GM21390 (cell line): ENCODE data around the gene ECSCR.

Experiments
- ATAC-seq: cut with Tn5 transposase; IDR thresholded peaks from one replicate; pipeline ENCODE4 v1.9.1; 2021; ENCODE audit not compliant: unreplicated experiment

The ECSCR gene

GRCh38 chr5:139474890-139475791, 12.6 kb upstream of the ECSCR start:
- ATAC-seq = no peak

GRCh38 chr5:139473565-139473964, 11.0 kb upstream of the ECSCR start:
- ATAC-seq = no peak

GRCh38 chr5:139473105-139473504, 10.6 kb upstream of the ECSCR start:
- ATAC-seq = no peak

DNA sequence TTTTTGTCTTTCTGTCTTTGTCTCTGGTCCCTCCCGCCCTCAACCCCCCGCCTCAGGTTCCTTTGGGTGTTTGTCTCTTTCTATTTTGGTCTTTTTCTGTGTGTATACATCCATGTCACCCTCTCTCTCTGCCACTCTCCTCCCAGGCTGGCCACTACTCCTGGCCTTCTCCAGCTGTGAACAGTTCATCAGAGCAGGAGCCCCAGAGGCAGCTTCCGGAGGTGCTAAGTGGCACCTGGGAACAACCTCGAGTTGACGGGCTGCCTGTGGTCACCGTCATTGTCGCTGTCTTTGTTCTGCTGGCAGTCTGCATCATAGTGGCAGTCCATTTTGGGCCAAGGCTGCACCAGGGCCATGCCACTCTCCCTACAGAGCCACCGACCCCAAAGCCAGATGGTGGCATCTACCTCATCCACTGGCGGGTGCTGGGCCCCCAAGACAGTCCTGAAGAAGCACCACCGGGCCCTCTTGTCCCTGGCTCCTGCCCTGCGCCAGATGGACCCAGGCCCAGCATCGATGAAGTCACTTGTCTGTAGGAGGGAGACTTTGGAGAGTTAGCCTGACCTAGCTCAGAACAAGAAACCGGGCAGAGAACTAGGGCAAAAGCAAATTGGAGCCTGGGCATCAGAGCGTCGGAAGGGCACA, 10.0 kb upstream of the ECSCR start:
- no peak for ATAC-seq

- ATAC-seq = no peak
Observed at GRCh38 chr5:139470821-139471300, 8.3 kb upstream of the ECSCR start, which contains the start of gene SMIM33. SMIM33 (plus strand) TSS chr5:139471004; CDS start chr5:139471122, 118 bp downstream.

DNA sequence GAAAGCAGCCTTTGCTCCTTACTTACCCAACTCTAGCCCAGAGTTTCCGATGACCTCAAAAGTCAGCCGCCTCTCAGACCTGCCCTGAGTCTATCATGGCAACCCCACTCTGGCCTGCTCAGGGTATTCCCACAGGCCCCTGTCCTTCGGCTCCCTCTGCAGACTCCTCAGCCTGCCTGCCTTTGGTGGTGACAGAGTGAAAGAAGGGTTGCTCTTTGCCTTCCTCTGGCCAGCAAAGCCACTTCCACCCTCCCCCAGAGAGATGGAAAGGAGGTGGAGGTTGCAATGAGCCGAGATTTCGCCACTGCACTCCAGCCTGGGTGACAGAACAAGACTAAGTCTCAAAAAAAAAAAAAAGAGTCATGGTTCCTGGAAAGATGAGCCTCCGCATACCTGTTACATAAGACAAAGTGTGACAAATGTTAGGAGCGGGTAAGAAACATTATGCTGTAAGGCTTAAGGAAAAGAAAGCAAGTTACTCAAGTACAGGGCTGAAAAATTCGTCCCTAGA, 5.9 kb upstream of the ECSCR start:
- ATAC-seq = no peak

GRCh38 chr5:139461698-139462097, 845 bp downstream of the ECSCR start:
- ATAC-seq = no peak

GRCh38 chr5:139461176-139461575, 1.4 kb downstream of the ECSCR start:
- no peak for ATAC-seq

DNA sequence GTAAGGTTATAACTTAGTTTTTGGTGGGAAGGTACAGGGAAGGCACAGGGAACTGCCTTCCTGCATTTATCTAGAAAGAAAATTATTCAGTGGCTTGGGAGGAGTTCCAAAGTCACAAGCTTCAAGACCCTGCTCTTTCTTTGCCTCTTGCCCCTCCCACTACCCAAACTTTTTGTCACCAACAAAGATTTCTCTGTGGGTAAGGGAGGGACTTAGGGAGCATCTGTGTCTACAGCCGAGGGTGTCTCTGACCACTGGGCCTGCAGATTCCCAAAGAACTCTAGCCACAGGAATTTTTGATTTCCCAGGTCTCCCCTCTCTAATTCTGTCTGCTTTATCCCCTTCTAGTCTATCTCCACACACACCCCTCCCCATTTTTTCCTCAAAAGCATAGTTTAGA, 2.1 kb downstream of the ECSCR start:
- no peak for ATAC-seq

GRCh38 chr5:139459451-139459934, 3.0 kb downstream of the ECSCR start:
- ATAC-seq = no peak

DNA sequence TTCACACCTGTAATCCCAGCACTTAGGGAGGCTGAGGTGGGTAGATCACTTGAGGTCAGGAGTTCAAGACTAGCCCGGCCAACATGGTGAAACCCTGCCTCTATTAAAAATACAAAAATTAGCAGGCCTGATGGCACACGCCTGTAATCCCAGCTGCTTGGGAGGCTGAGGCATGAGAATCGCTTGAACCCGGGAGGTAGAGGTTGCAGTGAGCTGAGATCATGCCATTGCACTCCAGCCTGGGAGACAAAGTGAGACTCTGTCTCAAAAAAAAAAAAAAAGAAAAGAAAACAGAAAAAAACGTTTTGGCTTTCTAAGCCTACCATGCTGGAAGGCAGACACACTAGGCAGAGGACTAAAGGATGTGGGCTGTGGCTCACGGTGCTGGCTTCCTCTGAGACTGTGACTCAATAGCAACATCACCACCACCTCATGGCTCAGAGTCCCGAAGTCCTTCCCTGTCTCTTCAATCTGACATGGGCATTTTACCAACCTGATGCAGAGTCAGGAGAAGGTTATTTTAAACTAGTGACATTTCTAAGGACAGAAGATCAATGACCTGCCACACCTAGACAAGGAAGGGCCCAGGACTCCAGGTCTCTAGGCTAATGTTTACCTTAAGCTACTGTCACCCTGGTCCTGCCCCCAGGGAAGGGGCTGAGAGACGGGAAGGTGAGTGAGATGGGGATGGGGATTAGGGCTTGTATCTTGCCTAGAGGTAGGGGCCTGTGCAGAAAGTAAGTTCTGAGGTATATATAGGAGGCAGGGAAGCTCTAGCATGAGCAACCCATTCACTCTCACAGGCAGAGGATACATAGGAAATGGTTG, 3.7 kb downstream of the ECSCR start:
- peak; percentile 62 for ATAC-seq

DNA sequence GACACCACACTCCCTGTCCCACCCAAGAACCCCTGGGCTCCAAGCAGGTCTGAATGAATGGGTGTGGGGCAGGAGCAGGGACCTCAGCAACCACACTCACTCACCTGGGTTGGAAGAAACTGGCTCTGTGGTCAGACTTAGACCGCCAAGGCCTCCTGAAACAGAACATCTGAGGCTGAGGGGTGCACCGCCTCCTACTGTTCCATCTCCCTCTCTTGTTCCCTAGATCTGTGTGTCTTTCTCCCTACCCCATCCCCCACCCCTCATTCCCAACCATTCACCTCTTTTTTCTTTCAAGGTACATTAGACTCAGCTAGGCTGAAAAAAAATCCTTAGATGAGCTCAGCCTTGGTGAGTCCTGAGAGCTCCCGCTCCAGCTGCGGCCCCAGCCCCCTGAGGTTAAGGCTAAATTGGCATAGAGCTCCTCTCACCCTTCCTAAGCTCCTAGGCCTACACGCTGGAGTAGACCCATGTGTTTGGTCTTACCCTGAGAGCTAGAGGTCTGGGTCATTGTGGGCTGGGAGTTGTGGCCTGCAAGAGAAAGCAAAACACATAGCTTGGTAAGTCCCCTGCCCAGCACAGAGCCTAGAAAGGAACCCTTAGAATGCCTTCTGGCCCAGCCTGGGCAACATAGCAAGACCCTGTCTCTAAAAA, 4.8 kb downstream of the ECSCR start:
- ATAC-seq = no peak

- ATAC-seq = no peak
Observed at GRCh38 chr5:139457241-139457640, 5.3 kb downstream of the ECSCR start.

DNA sequence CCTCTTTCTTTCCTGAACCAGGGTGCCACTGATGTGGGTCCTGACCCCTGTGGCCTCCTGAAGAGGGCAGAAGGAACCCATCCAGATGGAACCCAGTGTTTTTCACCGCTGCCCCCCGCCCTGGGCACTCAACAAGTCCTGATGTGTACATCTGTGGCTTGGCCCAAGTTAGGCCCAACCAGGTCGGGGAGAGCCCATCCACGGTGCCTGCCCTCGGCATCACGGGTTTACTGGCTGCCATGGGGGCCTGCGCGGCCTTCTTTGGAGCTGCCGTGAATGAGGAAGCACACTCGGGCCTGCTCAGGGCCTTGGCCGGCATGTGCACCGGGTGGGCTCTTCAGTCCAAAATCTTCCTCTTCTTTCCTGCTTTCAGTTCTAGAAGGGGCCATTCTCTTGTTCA, 5.8 kb downstream of the ECSCR start:
- ATAC-seq = no peak

DNA sequence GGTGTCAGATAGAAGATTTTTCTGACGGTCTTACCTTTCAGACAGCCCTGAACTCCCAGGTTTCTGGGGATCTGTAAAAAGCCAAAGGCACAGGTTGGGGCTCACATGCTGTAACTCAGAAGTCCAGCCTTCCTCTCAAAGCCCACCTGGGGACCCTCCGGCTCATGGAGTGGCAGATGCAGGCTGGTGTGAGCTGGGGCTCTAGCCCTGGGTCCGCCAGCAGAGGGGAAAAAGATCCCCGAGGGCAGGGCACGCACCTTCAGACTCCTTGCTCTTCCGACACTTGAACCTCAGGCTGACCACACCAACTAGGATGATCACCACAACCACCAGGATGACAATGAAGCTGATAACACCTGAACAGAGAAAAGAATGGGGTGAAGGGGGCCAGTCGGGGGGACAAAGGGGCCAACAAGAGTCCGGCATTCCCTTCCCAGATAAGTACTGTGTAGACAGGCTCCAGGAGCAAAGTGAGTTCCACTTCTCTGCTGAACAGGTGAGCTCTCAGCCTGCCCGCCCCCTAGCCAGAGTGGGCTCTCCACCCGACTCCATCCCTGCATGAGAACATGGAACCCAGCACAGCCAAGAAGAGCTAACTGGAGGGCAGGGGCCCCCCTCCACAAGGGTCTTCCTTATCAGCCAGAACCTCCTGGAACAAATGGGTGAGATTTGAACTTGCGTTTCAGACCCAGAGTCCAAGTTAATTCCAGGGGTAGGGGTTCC, 7.8 kb downstream of the ECSCR start:
- ATAC-seq = no peak

- ATAC-seq = no peak
Observed at GRCh38 chr5:139453683-139454567, 8.6 kb downstream of the ECSCR start.

- ATAC-seq = no peak
Observed at GRCh38 chr5:139451878-139452660, 10.5 kb downstream of the ECSCR start.

DNA sequence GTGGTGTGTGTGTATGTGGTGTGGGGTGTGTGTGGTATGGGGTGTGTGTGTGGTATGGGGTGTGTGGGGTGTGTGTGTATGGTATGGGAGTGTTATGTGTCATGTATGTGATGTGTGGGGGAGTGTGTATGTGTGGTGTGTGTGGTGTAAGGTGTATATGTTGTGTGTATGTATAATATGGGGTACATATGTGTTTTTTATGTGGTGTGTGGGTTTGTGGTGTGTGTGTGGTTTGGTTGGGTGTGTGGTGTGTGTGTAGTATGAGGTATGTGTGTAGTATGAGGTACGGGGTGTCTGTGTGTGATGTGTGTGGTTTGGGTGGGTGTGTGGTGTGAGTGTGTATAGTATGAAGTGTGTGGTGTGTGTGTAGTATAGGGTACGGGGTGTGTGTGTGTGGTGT, 11.4 kb downstream of the ECSCR start:
- no peak for ATAC-seq
